Measurements from ENCODE around the gene ATG4B. TPM values are rescaled to one million over a fixed set of nuclear protein-coding genes. Genes with fewer than 3 reads are reported as not detected.

ATG4B gene
- total and polyA plus RNA-seq, 10 donors = 31.1 to 114 (median 87.7) TPM

DNA sequence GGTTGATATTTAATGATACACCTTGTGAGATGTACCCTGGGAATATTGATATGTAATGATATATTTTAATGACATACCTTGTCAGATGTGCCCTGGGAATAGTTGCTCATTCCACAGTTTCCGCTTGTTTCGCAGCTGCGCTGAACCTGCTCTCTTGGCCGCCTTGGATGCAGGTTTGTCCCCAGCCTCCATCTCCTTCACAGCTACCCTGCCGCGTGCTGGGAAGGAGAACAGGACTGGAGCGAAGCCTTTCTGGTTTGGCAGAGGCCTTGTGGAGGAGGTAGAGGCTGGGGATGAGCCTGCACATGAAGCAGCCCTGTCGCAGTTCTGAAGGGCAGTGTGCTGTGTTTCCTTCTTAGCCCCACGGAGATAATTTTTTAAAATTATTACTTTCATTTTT is 14.6 kb downstream of the ATG4B start:
- WGBS, 5 donors = 96 to 99% (median 97%) methylated on average over 9 of the region's 9 CpGs
- H3K4me1 ChIP-seq = peaks cover 0 to 25% (median 0%) of the 10 kb centered on the region in 6 donors
- H3K36me3 ChIP-seq = peaks cover 6 to 75% (median 59%) of the 10 kb centered on the region in 6 donors
- DNase-seq = no peak
- TF ChIP-seq CTCF (IDR thresholded peaks at IDR 0.05 in 8 of 11, conservative IDR thresholded peaks at IDR 0.05 in 3 of 11) (no peak), POLR2A (IDR thresholded peaks at IDR 0.05) (no peak), POLR2AphosphoS5 (IDR thresholded peaks at IDR 0.05) (no peak)
- H3K27ac ChIP-seq = no peak overlapping the region
- no peak overlapping the region for H3K4me3 ChIP-seq
- intact Hi-C loops (cut with DNase I; ENCODE audit: low total_unique reads) = no loop called here
- no peaks in the 10 kb centered on the region for H3K27me3 ChIP-seq (replicated peaks in 1 of 7)
- H3K9me3 ChIP-seq = no peaks in the 10 kb centered on the region

DNA sequence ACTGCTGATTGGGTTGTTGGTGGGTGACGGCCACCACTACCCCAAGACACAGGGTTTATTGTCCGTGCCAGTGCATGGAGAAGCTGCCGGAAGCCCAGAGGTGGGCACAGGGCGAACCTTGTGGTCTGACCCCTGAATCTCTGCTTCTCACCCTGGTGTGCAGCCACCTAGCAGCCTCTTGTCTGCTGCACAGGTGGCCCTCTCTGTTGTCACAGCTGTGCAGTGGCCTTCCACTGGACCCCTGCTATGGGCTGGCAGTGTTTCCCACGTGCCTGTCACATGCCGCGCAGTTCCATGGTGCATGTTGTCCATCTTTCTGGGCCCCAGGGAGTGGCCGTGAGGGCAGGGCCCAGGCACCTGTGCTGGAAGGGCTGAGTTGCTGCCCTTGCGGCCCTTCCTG is 15.2 kb downstream of the ATG4B start:
- TF ChIP-seq CTCF (IDR thresholded peaks at IDR 0.05 in 8 of 11, conservative IDR thresholded peaks at IDR 0.05 in 3 of 11) (no peak), POLR2AphosphoS5 (IDR thresholded peaks at IDR 0.05) (no peak), POLR2A (IDR thresholded peaks at IDR 0.05) (no peak)
- H3K4me3 ChIP-seq = no peak overlapping the region
- peaks cover 6 to 80% (median 62%) of the 10 kb centered on the region in 6 donors for H3K36me3 ChIP-seq
- WGBS, 5 donors = 90 to 98% (median 97%) methylated on average over 8 to 9 of the region's 9 CpGs
- peaks cover 0 to 19% (median 0%) of the 10 kb centered on the region in 6 donors for H3K4me1 ChIP-seq
- H3K9me3 ChIP-seq = no peaks in the 10 kb centered on the region
- no peak for DNase-seq
- intact Hi-C loops (cut with DNase I; ENCODE audit: low total_unique reads) = no loop called here
- no peaks in the 10 kb centered on the region for H3K27me3 ChIP-seq (replicated peaks in 1 of 7)
- H3K27ac ChIP-seq = no peak overlapping the region

GRCh38 chr2:241653210-241653750 is 15.8 kb downstream of the ATG4B start:
- no peak for DNase-seq
- WGBS, 5 donors = 91 to 96% (median 95%) methylated on average over 13 of the region's 13 CpGs
- Histone ChIP-seq H3K9me3 (no peaks in the 10 kb centered on the region), H3K4me1 (peaks cover 0 to 16% (median 0%) of the 10 kb centered on the region in 6 donors), H3K4me3 (no peak overlapping the region), H3K27me3 (replicated peaks in 1 of 7) (no peaks in the 10 kb centered on the region), H3K27ac (no peak overlapping the region), H3K36me3 (peaks cover 6 to 86% (median 65%) of the 10 kb centered on the region in 6 donors)
- TF ChIP-seq POLR2AphosphoS5 (IDR thresholded peaks at IDR 0.05) (no peak), POLR2A (IDR thresholded peaks at IDR 0.05) (no peak), CTCF (IDR thresholded peaks at IDR 0.05 in 8 of 11, conservative IDR thresholded peaks at IDR 0.05 in 3 of 11) (no peak)
- intact Hi-C loops (cut with DNase I; ENCODE audit: low total_unique reads) = no loop called here

DNA sequence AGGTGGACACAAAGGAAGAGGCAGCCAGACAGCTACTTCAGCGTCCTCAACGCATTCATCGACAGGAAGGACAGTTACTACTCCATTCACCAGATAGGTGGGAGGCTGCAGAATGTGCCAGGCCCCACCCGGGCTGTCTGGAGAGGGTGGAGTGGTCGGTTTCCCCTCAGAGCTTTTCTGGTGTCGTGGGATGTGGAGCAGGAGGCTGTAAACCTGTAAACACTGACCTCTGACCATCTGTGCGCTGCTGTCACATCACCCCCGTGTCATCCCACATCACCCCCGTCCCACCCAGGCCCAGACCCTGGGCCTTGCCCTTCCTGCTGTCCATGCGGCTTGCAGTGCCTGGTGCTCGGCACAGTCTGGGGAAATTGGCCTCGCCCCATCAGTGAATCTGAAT is 17.1 kb downstream of the ATG4B start:
- TF ChIP-seq POLR2AphosphoS5 (IDR thresholded peaks at IDR 0.05) (no peak), POLR2A (IDR thresholded peaks at IDR 0.05) (no peak), CTCF (IDR thresholded peaks at IDR 0.05 in 8 of 11, conservative IDR thresholded peaks at IDR 0.05 in 3 of 11) (no peak)
- no peak for DNase-seq
- no peaks in the 10 kb centered on the region for H3K27me3 ChIP-seq (replicated peaks in 1 of 7)
- intact Hi-C loops (cut with DNase I; ENCODE audit: low total_unique reads) = no loop called here
- H3K27ac ChIP-seq = peak overlapping the region in 1 of 8 donors; percentile 9
- 78 to 92% (median 84%) methylated on average over 10 to 12 of the region's 12 CpGs for WGBS, 5 donors
- H3K4me3 ChIP-seq = no peak overlapping the region
- H3K36me3 ChIP-seq = peaks cover 6 to 99% (median 77%) of the 10 kb centered on the region in 6 donors
- H3K4me1 ChIP-seq = peaks cover 0 to 5% (median 0%) of the 10 kb centered on the region in 6 donors
- H3K9me3 ChIP-seq = no peaks in the 10 kb centered on the region
